Renal pelvis (tissue), 4 donors: ENCODE measurements around the gene SCML1. TPM values are rescaled to one million over a fixed set of nuclear protein-coding genes. Genes with fewer than 3 reads are reported as not detected.

Source experiments
- DNase-seq: peaks from one replicate; pipeline ENCODE4 v3.0.0-alpha.2; 2013
- polyA plus RNA-seq, 3 donors: library from polyadenylated mRNA; unstranded; fragments of 120-200 nt; gene quantifications; one replicate each; pipeline ENCODE4 v1.2.1, GENCODE V29; 2013; ENCODE audit not compliant: insufficient read length in 3 of 3

Gene SCML1
- polyA plus RNA-seq, 3 donors: 14.0 to 32.1 (median 30.2) TPM

DNA sequence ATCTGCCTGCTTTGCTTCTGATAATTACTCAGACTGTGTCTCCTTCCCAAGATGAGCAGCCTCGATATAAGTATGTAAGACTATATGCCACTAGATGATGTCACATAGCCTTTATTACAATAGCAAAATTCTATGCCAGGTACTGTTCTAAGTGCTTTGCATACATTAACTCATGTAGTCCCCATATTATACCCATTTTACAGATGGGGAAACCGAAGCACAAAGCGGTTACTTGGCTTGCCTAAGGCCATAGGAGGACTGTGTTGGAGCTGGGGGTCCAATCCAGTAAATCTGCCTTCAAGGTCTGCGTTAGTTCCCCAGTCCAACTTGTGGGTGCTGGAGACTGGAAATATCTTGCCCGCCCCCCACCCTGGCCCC, 826 bp upstream of the SCML1 start:
- no peak for DNase-seq

DNA sequence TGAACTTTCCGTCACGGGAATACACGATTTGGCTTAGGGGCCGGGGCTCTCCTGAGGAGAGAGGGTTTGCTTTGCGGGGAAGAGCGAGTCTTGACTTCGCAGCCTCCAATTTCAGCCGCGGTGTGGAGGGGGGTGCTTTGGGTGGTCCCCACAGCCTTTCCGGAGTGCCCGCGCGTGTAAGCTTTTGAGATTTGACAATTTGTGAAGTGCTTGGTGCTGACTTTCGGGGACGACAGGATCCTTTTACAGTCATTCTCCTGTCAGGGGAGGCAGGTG, 355 bp downstream of the SCML1 start:
- DNase-seq: no peak

DNA sequence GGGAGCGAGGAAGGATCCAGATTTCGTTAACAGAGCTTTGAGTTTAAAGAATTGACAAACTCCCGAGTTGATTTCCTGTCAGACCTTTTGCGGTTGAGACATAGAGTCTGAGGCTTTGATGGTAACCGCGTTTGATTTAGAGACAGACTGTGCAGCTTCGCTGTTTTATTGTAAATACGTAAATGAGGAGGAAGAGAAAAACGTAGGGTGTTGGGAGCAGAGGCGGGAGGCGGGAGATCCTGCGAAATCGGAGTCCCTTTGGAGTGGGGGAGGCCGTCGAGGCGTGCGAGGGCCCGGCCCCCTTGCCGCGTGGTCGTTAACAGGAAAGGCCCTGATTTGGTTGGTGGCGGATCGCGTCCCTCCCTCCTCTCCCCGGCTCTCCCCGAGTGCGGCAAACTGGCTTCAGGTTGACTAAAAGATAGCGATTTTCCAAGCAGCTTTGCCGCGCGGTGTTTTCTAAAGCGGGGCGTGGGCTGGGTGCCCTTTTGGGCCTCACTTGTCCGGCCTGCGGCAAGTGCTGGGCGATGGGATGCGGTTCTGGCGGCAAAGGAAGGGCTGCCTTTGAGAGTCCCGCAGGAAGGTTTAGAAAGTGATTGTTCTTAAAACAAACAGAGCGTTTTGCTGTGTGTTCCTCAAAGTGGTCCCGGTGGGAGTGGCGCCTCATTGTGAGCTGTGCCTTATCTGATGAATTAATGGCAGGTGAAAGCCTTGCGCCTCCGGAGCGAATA, 857 bp downstream of the SCML1 start:
- no peak for DNase-seq

DNA sequence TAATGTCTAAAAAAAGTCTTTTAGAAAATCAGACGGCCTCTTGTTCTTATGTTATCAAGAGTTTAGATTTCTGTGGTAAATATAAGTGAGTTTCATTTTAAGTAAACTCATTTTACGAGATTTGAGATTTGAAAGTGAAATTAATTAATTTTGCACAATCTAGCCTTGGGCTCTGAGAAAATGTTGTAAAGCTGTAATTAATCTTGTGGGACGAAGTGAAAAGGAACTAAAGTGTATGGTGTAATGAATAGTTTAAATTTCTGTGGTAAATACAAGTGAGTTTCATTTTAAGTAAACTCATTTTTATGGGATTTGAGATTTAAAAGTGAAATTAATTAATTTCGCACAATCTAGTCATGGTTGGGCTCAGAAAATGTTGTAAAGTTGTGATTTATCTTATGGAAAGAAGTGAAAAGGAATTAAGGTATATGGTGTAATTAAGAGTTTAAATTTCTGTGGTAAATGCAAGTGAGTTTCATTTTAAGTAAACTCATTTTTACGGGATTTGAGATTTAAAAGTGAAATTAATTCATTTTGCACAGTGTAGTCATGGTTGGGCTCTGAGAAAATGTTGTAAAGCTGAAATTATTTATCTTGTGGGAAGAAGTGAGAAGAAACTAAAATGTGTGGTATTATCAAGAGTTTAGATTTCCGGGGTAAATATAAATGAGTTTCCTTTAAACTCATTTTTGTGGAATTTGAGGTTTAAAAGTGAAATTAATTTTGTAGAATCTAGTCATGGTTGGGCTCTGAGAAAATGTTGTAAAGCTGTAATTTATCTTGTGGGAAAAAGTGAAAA, 1.6 kb downstream of the SCML1 start:
- DNase-seq: no peak

DNA sequence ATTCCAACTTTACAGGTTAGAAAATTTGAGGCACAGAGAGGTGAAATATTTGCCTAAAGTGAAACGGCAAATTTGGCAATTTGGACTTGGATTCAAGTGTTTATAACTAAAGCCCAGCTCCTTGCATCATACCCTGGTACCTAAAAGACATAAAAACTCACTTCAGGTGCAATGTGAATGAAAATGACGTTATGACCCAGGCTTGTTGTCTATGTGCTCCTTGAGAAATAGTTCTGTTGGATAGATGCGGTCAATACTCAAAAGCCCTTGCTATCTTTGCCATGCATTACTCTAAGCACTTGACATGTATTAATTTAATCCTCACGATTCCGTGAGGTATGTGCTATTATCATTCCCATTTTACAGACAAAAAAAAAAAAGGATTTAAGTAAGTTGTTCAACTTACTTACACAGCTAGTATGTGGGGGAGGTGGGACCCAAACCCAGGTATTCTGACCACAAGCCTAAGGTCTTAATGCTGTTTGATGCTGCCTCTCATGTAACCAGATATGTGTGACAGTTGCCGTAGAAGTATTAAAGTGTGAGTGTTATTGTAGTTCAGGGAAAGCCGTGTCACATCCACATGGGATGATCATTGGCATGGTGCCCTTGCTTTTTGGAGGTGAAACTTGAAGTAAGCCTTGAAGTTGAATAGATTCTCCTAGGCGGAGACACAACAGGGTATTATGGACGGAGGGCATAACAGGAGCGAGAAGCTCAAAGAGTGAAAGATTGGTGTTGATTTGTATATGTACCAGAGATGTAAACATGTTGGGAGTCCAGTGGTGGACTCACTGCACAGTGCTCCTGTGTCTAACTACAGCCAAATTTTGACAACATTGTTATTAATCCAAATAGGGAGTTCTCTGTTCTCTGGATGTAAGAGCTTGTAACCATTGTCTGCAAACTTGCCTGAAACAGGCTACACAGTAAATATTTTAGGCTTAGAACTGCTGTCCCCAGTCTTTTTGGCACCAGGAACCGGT, 3.1 kb downstream of the SCML1 start:
- no peak for DNase-seq

DNA sequence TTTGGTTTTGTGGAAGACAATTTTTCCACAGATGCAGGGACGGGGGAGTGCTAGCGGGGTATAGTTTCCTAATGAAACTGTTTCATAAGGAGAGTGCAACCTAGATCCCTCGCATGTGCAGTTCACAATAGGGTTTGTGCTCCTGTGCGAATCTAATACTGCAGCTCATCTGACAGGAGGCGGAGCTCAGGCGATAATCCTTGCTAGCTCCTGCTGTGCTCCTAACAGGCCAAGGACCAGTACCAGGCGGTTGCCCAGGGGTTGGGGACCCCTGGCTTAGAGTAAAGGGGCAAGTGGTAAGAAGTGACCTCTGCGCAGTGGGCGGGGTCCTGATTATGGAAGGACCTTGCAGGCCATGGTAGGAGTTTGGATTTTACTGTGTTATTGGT, 3.8 kb downstream of the SCML1 start:
- DNase-seq: no peak

DNA sequence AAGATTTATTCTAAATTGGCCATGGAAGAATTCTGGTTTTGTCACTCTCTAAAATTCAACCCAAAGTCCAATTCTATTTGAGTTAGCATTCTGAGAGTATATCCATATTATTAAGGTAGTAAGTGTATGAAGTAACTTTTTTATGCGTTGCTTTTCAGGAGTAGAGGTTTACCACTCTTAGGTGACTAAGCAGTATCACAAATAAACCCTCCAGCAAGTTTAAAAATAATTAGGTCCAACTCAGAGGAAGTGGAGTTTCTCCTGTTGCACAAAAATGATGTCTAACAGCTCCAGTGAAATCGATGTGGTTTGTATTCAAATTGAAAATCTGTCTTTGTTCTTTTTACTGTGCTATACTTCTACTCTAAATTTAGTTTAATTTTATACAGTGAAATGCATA, 6.6 kb downstream of the SCML1 start:
- no peak for DNase-seq

DNA sequence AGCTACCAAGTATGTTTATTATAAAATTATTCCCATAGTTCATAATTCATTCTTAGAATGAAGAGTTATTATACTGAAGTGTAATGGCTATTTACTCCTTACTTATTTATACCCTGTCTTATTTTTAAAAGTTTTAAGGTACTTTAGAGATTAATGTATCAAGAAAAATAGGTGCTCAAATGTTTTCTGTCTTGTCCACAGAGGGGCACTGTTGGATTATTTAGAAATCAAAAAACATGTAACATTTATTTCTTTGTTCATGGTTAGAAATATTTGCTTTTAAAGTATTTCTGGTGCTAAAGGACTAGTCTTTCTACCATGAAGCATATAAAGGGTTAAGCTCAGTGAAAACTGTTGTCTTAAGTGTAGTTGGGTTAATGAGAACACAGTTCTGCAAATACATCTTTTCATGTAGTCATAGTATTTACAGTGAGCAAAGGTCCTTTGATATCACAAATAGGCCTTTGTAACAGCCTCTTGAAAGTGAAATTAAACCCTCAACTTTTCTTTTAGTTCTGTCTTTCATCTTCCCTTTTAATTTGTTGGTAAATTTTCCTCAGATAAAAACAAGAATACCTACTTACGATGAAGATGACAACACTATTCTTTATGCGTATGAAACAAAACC, 7.7 kb downstream of the SCML1 start:
- no peak for DNase-seq

DNA sequence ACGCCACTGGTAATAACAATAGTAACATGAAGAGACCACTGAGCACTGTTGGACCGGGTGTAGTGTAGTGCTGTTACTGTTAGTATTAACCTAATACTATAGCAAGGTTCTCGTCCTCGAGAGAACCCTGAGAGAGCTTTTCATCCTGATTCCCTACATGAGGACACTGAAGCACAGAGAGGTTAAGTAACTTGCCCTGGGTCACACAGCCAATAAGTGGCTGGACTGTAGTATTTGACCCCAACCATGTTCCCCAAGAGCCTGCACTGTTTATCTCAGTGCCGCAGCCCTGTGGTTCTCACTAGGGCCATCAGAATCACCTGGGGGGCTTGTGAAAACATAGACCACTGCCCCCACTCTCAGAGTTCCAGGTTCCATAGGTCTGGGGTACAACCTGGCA, 10.4 kb downstream of the SCML1 start:
- no peak for DNase-seq

DNA sequence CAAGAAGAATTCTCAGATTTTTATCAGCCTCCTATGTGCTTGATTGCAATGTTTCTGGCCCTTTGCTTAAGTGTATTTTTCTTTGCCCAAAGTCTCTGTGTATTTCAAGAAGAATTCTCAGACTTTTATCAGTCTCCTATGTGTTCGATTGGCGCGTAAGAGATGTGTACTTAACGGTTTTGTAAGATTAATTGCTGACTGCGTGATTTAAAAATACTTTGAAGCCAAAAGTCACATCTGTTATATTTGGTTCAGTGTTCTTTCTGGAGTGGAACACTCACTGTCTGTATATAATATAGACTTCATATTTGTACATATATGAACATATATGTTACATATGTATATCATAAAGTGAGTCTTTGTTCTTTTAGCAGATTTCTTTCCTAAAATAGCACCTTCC, 11.4 kb downstream of the SCML1 start:
- DNase-seq: no peak

DNA sequence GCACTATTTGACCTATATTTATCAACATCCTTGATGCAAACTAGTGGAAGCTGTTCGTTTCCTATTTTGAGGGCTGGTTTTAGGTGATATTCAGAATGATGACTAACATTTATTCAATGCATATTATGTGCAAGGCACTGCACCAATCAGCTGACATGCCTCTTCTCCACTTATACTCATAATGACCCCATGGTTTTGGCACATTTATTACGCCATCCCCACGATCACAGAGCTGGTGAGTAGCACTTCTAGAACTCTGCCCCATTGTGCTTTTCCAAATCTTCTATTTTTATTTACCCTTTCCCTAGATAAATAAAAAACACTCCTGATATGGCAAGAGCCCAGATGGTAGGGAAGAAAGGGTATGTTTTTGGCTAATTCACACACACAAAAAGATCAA, 13.1 kb downstream of the SCML1 start:
- no peak for DNase-seq

DNA sequence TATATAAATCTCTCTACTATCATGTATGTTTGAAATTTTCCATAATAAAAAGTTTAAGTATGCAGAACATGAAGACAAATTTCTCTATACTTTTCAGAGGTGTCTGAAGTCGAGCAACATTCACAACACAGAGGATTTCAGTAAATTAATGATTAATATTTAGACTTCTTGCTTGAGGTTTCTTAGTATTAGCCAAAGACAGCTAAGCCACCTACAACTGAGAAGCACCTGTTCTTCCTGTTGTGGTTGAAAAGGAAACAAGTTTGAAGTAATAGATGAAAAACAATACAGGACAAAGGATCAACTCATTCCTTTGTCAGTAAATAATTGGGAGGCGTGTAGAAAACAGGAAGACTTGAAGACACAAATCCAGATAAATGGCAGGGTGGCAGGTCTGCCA, 21.1 kb downstream of the SCML1 start:
- DNase-seq: no peak

DNA sequence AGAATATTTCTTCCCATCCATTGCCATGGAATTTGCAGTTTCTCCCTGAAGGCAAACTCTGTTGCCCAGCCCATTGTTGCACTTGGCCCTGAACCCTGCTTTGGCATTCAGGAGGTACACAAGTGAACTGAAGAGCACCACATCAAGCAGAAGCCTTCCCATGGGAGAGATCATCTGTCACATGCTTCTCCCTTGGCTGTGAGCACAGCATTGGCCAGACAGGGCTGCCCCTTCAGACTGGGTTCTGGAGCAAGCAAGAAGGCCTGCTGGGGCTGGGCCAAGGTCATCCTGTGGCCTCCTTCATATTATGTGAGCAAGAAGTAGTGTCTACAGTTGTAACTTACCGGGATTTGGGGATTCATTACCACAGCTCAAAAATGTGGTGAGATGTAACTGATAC, 22.7 kb downstream of the SCML1 start:
- no peak for DNase-seq

DNA sequence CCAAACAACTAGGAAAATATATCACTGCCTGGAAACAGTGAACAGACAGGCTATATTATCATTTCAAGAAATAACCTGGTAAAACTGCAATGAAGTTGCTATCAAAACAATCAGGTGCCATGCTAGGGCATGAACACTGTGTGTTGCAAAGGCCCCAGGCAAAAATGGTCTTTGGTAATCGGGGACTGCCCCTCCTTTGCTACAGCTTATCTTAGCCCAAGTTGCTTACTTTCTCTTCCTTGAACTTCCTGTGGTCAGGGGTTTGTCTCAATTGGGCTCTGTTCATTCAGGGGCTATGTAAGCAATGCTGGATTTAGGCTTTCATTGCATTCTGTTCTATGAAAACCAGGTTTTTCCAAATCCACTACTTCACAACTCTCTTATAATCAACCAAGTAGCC, 30.4 kb downstream of the SCML1 start:
- no peak for DNase-seq

DNA sequence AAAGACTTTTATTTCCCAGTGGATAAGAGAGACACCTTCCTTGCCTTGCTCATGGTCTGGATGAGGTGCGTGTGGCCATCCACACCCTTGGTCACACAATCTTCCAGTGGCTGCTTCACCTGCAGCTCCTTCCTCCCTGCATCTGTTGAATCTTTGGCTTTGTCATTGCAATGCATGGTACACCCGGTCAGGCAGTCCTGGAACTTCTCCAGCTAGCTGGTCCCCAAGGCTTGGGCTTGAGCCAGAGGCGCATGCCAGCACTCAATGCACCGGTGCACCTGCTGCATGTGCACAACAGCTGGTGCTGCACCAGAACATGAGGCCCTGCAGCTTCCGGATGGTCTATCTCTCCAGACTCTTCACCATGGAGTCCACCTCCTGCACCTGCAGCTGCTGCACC, 31.7 kb downstream of the SCML1 start:
- no peak for DNase-seq

DNA sequence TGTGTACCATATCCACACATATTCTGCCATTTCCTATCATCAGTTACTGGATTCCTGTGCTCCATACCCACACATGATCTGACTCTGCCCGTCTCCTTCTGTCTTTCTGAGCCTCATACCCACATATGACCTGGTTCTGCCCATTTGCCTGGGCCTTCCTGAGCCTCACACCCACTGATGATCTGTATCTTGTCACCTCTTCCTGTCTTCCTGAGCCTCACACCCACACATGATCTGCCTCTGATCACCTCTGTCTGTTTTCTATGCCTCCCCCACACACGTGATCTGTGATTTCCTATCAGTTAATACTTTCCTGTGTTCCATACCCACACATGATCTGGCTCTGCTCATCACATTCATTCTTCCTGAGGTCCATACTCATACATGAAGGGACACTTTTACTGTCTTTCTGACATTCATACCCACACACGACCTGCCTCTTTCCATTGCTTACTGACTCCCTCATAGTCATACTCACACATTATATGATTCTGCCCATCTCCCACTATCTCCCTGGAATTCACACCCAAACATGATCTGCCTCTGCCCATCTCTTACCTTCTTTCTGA, 32.5 kb downstream of the SCML1 start:
- no peak for DNase-seq

DNA sequence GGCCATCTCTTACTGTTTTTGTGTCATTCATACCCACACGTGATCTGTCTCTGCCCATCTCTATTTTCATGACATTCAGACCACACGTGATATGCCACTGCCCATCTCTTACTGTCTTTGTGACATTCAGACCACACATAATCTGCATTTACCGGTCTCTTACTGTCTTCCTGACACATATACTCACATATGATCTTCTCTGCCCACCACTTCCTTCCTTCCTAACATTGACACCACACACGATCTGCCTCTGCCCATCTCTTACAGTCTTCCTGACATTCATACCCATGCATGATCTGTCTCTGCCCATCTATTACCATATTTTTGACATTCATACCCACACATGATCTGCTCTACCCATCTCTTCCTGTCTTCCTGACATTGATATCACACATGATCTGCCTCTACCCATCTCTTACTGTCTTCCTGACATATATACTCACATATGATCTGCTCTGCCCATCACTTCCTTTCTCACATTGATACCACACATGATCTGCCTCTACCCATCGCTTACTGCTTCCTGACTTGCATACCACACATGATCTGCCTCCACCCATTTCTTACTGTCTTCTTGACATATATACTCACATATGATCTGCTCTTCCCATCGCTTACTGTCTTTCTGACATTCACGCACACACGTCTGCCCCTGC, 36.1 kb downstream of the SCML1 start:
- no peak for DNase-seq

DNA sequence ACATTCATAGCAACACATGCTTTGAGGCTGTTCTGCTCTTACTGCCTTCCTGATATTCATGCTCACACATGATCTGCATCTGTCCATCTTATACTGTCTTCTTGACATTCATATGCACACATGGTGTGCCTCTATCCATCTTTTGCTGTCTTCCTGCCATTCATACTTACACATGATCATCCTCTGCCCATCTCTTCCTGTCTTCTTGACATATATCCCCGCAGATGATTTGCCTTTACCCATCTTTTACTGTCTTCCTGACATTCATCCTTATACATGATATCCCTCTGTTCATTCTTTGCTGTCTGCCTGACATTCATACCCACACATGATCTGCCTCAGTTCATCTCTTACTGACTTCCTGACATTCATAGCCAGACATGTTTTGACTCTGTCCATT, 36.8 kb downstream of the SCML1 start:
- DNase-seq: no peak

DNA sequence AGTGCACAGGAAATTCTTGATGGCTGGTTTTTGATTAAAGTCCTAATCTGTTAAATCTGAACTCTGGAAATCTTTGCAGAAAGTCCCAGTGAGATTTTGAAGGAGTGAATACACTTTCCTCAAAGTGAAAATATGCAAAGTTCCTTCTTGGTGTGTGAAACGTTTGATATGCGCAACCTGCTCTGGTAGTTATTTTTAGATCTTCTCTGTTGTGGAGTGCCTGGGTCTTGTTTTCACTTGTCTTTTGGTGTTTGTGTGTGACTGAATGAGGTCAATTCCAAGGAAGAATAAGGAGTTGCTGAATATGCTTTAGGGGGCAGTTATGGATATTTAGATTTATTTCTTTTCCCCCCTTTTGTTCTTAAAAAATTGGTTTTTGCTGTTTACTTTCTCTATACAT, 41.7 kb downstream of the SCML1 start:
- DNase-seq: no peak

DNA sequence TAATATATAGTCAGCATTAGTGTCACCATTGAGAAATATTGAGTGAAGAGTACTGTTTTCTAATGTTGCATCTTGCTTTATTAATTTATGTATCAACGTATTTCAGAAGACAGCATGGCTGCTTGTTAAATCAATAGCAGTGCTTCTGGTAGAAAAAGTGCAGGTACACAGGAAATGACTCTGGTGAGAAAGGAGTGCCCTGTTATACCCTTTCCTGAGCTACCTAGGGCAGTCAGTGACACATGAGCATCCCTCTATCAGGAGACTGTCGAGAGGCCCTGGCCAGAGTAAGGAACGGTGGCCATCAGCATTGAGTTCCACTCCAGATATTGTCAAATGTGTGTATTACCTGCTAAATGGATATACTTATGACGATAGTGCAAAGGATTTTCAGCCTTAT, 42.1 kb downstream of the SCML1 start:
- no peak for DNase-seq
